SH-SY5Y (cell line): ENCODE data around the gene GK.

Source experiments
- GATA2 ChIP-seq: IDR thresholded peaks from 2 replicates; pipeline ENCODE4 v1.6.1; 2011; ENCODE audit warnings: mild to moderate bottlenecking, low read depth, low read length
- GATA3 ChIP-seq: IDR thresholded peaks from 2 replicates; pipeline ENCODE4 v1.6.1; 2011; ENCODE audit warnings: low read depth, mild to moderate bottlenecking, low read length, moderate library complexity

DNA sequence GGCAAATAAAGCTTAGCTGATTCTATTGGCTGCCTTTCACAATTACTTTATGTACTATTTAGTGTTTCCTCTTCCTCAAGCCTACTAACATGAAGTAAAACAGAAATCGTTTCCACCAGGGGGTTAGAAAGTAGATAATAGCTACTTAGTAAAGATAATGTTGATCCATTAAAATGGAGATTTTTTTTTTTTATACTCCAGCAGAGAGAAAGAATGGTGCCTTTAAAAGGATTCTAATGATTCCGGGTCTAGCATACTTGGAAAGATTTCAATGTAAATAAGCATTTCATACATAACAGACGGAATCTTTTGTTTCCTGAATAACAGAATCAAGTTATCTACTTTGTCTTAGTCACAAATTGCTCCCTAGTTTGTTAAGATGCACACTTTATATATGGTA is 37.1 kb downstream of the GK start:
- no peak for TF ChIP-seq GATA2
- TF ChIP-seq GATA3: no peak
